Hematopoietic multipotent progenitor cell treated with erythropoietin and hydrocortisone succinate and interleukin-3 and kit ligand, for 17 days (in vitro differentiated cells): ENCODE results near the gene TMEM45B.
"Not testable (repeated sequence)": the region's sequence is repeated elsewhere in the genome, so short reads cannot be mapped to it uniquely, and the experiment has no call there.

ENCODE experiments used
- DNase-seq: peaks from one replicate; pipeline ENCODE4 v3.0.0-alpha.2; 2015; ENCODE audit warnings: low spot score

TMEM45B gene

DNA sequence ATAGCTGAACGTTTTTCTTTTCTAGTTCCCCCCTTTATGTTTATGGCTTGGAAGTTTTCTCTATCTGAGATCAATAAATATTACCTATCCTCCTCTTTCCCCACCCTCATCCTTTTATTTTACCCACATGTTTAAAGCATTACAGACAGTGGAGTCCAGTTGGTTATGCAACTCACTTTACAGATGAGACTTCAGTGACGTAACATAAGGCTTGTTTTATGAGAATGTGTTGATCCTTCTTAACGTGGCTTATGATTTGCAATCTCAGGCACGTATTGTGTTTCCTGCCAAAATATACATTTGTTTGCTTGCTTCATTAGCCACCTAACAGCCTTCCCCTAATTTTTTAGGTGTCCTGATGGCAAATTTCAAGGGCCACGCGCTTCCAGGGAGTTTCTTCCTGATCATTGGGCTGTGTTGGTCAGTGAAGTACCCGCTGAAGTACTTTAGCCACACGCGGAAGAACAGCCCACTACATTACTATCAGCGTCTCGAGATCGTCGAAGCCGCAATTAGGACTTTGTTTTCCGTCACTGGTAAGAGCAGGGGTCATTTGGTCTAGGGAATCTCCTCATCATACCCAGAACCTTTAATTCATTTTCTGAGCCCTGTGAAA is 36.6 kb downstream of the TMEM45B start:
- DNase-seq = no peak

GRCh38 chr11:129853518-129854231 is 38.0 kb downstream of the TMEM45B start:
- no peak for DNase-seq

DNA sequence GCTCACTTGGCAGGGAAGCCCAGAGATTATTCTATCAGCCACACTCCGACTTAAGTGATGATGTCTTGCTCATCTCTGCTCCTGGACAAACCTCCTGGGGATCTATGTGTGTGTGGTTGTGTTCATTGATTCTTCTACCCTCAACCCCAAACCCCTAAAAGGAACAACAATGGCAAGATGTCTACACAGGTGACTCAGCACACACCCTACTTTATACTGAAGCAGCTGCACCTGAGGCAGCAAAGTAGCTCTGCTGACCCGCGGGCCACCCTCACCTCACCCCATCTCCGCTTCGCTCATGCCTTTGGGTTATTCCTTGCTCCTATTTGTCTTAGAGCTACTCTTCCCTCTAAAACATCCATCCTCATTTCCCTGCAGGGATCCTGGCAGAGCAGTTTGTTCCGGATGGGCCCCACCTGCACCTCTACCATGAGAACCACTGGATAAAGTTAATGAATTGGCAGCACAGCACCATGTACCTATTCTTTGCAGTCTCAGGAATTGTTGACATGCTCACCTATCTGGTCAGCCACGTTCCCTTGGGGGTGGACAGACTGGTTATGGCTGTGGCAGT is 38.7 kb downstream of the TMEM45B start:
- no peak for DNase-seq

DNA sequence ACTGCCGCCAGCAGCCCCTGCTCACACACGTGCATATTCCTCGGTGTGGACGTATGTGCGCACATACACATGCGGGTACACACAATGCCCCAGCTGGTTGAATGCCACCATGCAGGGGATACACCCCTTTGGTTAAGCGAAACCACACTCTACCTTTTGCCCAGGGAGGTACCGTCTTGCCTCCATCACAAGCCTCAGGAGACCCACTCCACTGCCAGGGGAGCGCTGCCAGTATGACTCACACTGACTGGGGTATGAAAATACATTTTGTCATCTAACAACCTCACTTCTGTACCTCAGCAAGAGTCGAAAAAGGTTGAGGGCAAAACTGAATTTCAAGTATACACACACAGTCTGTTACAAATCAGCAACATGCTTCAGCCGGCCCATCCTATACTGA is 39.4 kb downstream of the TMEM45B start:
- DNase-seq = no peak

GRCh38 chr11:129856036-129856435 is 40.4 kb downstream of the TMEM45B start:
- DNase-seq = no peak

- DNase-seq = no peak
Measured at GRCh38 chr11:129861702-129862522, 46.3 kb downstream of the TMEM45B start.

GRCh38 chr11:129864811-129865210 is 49.2 kb downstream of the TMEM45B start:
- DNase-seq = no peak

GRCh38 chr11:129865701-129866100 is 50.1 kb downstream of the TMEM45B start:
- no peak for DNase-seq

DNA sequence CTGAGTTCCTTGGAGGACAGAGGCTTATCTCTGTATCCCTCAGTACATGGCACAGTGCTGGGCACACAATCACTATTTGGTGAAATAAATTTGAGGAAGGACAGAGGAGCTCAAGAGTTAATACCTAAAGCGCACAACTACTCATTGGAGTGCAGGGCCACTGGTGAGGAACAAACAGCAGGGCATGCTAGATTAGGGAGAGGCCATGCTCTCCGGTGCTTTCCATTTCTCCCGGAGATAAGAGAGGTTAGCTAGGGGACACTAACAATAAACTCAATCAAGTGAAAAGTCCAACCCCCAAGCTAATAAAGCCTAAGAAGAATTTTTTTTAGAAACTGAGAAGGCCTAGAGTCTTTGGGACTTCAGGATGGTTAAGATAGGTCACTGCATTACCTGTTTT is 50.7 kb downstream of the TMEM45B start:
- no peak for DNase-seq

GRCh38 chr11:129868626-129869025 is 53.0 kb downstream of the TMEM45B start:
- DNase-seq = not testable (repeated sequence)

- no peak for DNase-seq
Measured at GRCh38 chr11:129871914-129872313, 56.3 kb downstream of the TMEM45B start.

- no peak for DNase-seq
Measured at GRCh38 chr11:129880311-129880710, 64.7 kb downstream of the TMEM45B start.

GRCh38 chr11:129881570-129882170 is 66.0 kb downstream of the TMEM45B start:
- DNase-seq = peak; percentile 9

GRCh38 chr11:129884581-129884980 is 68.9 kb downstream of the TMEM45B start:
- DNase-seq = no peak

DNA sequence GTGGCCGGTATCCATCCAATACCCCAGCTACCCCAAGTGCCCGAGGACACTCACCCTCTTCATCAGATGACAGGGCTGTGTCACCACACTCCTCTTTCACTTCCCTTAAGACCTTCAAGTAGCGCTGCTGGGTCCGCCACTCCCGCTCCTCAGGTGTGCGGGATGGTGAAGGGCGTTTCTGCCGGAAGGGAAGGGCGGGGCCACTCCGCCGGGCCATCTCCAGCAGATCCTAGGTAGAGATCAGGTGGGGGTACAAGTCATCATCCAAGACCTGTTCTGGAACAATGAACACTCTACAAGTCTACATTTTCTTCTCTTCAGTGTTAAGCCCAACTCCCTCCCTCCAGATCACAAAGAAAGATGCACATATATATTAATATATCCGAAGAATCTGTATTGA is 69.7 kb downstream of the TMEM45B start:
- no peak for DNase-seq

DNA sequence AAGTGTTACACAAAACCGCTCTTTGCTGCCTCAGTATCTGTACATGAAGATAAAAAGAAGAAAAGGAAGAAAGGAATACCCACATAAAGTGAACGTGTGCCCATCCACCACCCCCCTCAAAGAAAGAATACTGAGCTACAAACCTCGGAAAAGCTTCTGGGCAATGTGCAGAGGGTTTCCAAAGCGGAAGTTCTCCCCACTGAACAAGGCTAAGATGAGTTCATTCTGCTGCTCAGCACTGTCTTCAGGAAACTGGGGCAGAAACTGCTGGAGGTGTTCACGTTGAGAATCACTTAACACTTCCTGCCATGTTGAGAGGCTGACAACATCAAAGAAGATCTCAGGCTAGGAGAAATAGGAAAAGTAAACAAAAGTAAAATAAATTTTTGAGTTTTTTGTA is 72.8 kb downstream of the TMEM45B start:
- no peak for DNase-seq

DNA sequence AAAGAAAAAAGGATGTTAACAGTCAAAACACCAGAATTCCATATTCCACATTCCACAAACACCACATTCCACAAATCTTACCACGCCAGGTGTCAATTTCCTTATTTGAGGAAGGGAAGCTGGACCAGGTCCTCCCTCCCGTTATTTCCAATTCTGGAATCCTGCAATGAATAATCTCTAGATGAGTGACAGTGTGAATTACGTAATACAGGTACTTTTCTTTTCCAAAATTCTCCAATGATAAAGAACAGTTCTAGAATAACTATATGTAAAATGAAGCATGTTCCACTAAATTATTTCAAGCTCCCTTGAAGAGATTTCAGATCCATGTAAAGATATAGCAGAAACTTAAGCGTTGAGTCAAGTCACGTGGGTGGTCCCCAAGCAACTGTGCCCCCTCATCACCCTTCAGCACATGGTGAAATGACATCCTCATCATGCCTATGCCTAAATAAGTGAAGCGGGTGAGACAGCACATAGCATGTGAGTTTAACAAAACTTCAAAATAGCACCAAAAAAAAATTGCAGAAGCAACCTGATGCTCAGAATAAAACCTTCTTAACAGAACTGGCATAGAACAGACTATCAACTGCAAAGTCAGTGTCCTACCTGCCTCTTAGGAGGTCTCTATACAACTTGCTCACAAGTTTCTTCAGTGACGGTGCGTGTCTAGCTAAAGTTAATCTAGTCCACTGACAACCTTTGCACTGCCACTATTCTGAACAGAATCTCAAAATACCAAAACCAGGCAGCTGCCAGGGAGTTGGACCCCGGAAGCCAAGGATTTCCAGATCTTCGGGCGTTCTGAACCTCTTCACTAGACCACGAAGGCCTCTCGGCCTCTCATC is 78.9 kb downstream of the TMEM45B start:
- peak; percentile 35 for DNase-seq

DNA sequence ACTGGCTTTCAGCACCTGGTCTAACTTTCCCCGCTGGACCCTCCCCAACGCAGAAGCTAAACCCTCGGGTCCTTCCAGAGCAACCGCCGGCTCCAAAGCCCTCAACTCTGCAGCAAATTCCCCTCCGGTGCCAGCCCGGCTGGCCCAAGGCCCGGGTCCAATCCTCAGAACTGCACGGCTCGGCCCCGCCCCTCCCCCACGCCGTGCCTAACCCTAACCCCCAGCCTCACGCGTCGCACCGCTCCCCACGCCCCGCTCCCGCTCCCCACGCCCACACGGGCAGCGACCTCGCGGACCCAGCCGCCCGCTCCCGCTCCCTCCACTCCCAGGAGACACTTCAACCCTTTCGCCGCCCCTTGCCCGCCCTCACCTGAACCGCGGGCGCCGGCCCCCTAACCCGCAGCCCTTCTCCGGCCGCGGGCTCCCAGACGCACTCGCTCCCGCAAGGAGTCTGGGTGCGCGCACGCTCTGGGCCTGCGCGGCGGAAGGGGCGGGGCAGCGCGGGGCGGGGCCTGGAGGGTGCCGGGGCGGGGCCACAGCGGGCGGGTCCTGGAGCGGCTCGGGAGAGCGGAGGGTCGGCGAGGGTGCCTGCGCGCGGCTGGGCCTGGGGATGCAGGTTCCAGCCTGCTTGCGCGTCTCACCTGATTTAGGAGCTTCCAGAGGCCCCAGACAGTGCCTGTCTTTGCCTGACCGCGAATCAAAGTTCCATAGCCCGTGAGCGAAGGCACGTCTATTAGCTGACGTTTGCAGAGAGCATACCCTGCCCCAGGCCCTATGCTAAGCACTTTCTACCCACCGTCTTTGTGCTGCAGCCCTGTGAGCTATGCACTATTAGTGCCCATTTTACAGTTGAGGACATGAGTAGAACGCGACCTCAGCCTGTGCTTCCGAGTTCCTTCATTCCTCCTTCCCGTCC is 79.7 kb downstream of the TMEM45B start, which contains the start of gene NFRKB:
Gene NFRKB (minus strand): TSS at position 453 of the 916 bp plus-strand sequence. CDS start 2,729 bp downstream, outside the sequence.
- peak; percentile 82 for DNase-seq

- DNase-seq = no peak
Measured at GRCh38 chr11:129896062-129896461, 80.4 kb downstream of the TMEM45B start.

GRCh38 chr11:129905402-129905801 is 89.8 kb downstream of the TMEM45B start:
- DNase-seq = no peak
